ENCODE data around the gene PEDS1. TPM values are rescaled to one million over a fixed set of nuclear protein-coding genes. Genes with fewer than 3 reads are reported as not detected.

Gene PEDS1
- total RNA-seq, 1 donor from 2014 or later, result 9.5 TPM

DNA sequence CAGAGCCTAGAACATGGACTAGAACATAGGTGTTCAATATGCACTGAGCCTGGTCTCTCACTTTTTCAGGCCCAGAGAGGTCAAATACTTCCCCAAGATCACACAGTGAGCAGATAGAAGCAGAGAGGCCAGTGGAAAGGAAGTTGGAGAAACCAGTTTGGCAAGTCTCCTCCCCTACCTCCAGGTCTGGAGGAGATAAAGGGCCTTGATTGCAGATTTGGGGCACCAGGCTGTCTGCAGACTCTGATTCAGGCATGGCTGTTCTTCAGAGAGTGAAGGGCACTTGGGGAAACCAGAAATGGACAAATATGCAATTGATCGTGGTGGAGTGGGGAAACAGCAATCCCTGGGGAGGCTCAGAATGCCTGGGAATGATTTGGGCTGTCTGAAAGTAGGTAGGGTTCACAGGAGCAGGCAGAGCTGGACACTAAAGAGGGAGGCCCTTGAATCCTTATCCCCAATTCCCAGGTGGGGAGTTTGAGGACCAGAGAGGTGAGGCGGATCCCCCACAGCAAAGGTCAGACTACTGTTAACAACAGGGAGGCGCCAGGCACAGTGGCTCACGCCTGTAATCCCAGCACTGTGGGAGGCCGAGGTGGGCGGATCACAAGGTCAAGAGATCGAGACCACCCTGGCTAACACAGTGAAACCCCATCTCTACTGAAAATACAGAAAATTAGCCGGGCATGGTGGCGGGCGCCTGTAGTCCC, 2.3 kb downstream of the PEDS1 start:
- Mint-ChIP-seq H3K4me1 (peaks cover 47% of the 10 kb centered on the region), H3K27ac (no peak overlapping the region), H3K9me3 (no peaks in the 10 kb centered on the region), H3K36me3 (peaks cover 11% of the 10 kb centered on the region), H3K27me3 (ENCODE audit: insufficient read depth, low read depth) (peaks cover 8% of the 10 kb centered on the region), H3K4me3 (peak overlapping the region; percentile 90)
- Histone ChIP-seq H3K79me2 (ENCODE audit: low read depth) (peaks cover 47% of the 10 kb centered on the region), H3K4me2 (no peak overlapping the region), H4K20me1 (ENCODE audit: low read depth) (peaks cover 26% of the 10 kb centered on the region), H3K36me3 (no peaks in the 10 kb centered on the region), H3F3A (ENCODE audit: low read depth) (peaks cover 7% of the 10 kb centered on the region), H2AFZ (replicated peaks) (no peak overlapping the region), H3K27me3 (no peaks in the 10 kb centered on the region), H3K27ac (no peak overlapping the region), H3K4me3 (no peak overlapping the region), H3K9me3 (ENCODE audit: low read depth) (no peaks in the 10 kb centered on the region), H3K4me1 (peaks cover 21% of the 10 kb centered on the region), H3K9ac (no peak overlapping the region)
- TF ChIP-seq EZH2 (IDR thresholded peaks at IDR 0.05), result no peak
- no peak for TF ChIP-seq EZH2phosphoT487 (IDR thresholded peaks at IDR 0.05)
- no peak for DNase-seq (ENCODE audit: low spot score)

GRCh38 chr20:50149481-50150254, 3.9 kb downstream of the PEDS1 start:
- H3K4me3 Mint-ChIP-seq, result no peak overlapping the region
- Histone ChIP-seq H3K27me3 (no peaks in the 10 kb centered on the region), H4K20me1 (ENCODE audit: low read depth) (peaks cover 33% of the 10 kb centered on the region), H2AFZ (replicated peaks) (no peak overlapping the region), H3K79me2 (ENCODE audit: low read depth) (peaks cover 56% of the 10 kb centered on the region), H3K4me2 (no peak overlapping the region), H3K4me3 (no peak overlapping the region), H3K4me1 (peaks cover 21% of the 10 kb centered on the region), H3K36me3 (no peaks in the 10 kb centered on the region), H3F3A (ENCODE audit: low read depth) (peaks cover 7% of the 10 kb centered on the region), H3K27ac (no peak overlapping the region), H3K9me3 (ENCODE audit: low read depth) (no peaks in the 10 kb centered on the region), H3K9ac (no peak overlapping the region)
- no peak for TF ChIP-seq EZH2 (IDR thresholded peaks at IDR 0.05)
- TF ChIP-seq CTCF (IDR thresholded peaks at IDR 0.05), result no peak
- no peak for TF ChIP-seq EZH2phosphoT487 (IDR thresholded peaks at IDR 0.05)
- DNase-seq (ENCODE audit: low spot score), result no peak
- no peak overlapping the region for H3K27ac Mint-ChIP-seq
- H3K36me3 Mint-ChIP-seq, result peaks cover 12% of the 10 kb centered on the region
- H3K27me3 Mint-ChIP-seq (ENCODE audit: insufficient read depth, low read depth), result peaks cover 8% of the 10 kb centered on the region
- peaks cover 47% of the 10 kb centered on the region for H3K4me1 Mint-ChIP-seq
- H3K9me3 Mint-ChIP-seq, result no peaks in the 10 kb centered on the region

DNA sequence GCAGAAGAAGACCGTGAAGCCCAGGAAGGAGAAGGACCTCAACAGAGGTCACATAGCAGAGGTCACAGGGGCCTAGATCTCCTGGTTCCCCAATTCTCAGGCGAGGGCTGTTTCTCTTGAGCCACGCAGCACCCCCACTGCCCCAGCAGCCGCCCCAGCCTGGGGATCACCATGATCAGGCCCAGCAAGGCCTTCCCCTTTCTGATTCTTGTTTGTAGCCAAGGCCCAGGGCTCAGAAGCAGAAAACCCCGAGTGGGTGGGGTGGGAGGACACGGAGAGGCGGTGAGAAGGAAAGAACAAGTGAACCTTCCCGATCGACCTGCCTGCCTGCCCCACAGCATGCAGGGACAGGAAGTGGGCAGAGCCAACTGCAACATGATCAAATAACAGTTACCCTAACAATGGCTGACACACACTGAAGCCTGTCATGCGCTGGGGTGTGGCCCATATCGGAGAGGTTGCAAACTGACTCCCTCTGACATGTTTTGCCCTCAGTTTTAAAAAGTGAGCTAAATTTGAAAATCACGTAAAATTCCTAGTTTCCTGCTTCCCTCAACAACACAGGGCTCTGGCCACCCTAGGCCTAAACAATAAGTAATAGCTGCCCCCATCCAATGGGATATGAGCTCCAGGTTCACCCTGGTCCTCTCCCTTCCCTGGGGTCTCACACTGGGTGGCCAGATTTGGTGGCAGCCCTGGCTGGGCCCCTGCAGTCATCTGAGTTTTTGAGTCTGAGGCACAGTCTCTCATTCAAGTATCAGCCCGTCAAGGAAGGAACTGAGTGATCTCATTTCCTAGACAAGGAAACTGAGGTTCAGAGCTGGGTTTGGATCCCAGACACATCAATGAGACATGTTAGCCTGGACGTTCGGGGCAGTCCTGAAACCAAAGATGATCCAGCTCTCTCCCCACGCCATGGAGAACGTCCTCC, 6.5 kb downstream of the PEDS1 start:
- Mint-ChIP-seq H3K27me3 (ENCODE audit: insufficient read depth, low read depth) (peaks cover 8% of the 10 kb centered on the region), H3K27ac (peak overlapping the region; percentile 90), H3K4me1 (peaks cover 31% of the 10 kb centered on the region), H3K9me3 (no peaks in the 10 kb centered on the region), H3K4me3 (no peak overlapping the region), H3K36me3 (peaks cover 21% of the 10 kb centered on the region)
- H4K20me1 ChIP-seq (ENCODE audit: low read depth), result peaks cover 36% of the 10 kb centered on the region
- no peak overlapping the region for H3K9ac ChIP-seq
- H3K27me3 ChIP-seq, result no peaks in the 10 kb centered on the region
- no peaks in the 10 kb centered on the region for H3K9me3 ChIP-seq (ENCODE audit: low read depth)
- H3K4me1 ChIP-seq, result peaks cover 13% of the 10 kb centered on the region
- no peaks in the 10 kb centered on the region for H3K36me3 ChIP-seq
- peak; percentile 46 for DNase-seq (ENCODE audit: low spot score)
- H3F3A ChIP-seq (ENCODE audit: low read depth), result no peaks in the 10 kb centered on the region
- no peak overlapping the region for H2AFZ ChIP-seq (replicated peaks)
- H3K4me2 ChIP-seq, result peak overlapping the region; percentile 50
- no peak overlapping the region for H3K4me3 ChIP-seq
- no peak overlapping the region for H3K27ac ChIP-seq
- TF ChIP-seq EZH2phosphoT487 (IDR thresholded peaks at IDR 0.05) (no peak), CTCF (IDR thresholded peaks at IDR 0.05) (no peak), EZH2 (IDR thresholded peaks at IDR 0.05) (no peak)
- peaks cover 46% of the 10 kb centered on the region for H3K79me2 ChIP-seq (ENCODE audit: low read depth)
